Endometrial microvascular endothelial cells (primary cell): Measurements from ENCODE around the gene CNOT2. TPM values are rescaled to one million over a fixed set of nuclear protein-coding genes. Genes with fewer than 3 reads are reported as not detected.
"Not testable (repeated sequence)": the region's sequence is repeated elsewhere in the genome, so short reads cannot be mapped to it uniquely, and the experiment has no call there.

Experiments used
- in situ Hi-C: cut with HindIII; loops from 2 replicates; pipeline ENCODE4 v1.10.0; 2017; ENCODE audit warnings: low sequenced_read_pairs, low pct_unique_long_range_greater_than_20kb; ENCODE audit errors: inconsistent ontology term
- total RNA-seq: library from RNA; depleted of rRNA; stranded (reverse); fragments of >200 nt; gene quantifications from one replicate; pipeline ENCODE4 v1.2.3, GENCODE V29; 2015; ENCODE audit errors: inconsistent ontology term

The CNOT2 gene
- total RNA-seq, 1 donor from 2014 or later, result 64.8 TPM

DNA sequence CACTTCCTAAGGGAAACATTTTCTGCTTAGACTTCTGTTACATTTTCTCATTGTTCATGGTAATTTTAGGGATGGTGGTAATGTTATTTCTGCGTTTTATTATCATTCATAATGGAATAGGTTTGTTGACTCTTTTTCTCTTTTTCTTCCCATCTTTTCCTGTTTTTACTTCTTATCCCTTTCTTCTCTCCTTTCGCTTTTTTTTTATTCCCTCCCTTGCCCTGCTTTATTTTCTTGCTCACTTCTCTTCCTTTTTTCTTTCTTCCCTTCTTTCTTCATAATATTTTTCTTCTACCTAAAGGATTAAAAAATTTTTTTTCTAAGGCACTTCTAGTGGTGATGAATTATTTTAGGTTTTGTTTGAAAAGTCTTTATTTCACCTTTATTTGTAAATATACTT, 45.6 kb downstream of the CNOT2 start:
- in situ Hi-C loops, result no loop called here

DNA sequence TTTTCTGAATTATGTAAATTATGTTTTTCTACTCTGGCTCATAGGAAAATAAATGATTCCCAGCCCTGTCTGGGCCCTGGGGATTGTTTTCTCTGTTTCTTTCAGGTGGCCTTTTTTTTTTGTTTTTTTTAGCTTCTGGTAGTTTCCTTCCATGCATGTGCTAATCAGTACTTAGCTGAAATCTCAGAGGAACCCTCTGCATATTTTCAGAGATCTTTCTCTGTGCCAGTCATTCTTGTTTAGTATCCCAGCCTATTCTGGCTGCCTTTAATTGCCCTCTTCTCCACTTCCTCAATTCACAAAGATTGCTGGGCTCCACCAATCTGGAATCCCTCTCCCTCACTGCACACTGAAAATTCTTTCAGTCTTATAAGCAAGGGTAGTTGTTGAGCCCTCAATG, 46.9 kb downstream of the CNOT2 start:
- in situ Hi-C loops, result no loop called here

DNA sequence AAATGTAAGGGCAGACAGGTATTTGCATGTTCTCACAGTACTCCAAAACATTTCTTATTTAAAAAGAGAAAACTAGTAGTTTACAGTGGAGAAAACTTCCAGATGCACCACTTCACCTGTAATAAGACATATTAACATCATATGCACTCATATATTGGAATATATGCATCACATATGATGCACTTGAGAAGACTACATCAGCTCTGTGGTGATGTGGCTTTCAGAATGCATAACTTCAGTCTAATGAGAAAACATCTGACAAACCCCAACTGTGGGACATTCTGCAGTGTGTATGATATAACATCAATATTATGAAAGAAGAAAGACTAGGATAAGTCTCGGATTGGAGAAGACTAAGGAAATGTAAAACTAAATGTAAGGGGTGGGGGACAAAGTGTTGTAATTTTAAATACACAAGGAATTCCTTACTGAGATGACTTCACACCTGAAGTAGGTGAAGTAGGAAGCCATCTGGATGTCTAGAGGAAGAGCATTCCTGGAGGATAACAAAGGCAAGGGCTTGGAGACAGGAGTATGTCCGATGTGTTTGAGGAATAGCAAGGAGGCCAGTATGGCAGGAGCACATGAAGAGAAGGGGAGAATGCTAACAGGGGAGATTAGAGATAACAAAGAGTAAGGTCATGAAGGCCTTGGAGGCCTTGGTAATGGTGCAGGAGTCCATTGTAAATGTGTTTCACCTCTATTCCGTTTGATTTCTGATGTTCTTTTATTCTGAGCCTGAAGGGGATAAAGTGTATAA, 49.0 kb downstream of the CNOT2 start:
- in situ Hi-C loops, result no loop called here

DNA sequence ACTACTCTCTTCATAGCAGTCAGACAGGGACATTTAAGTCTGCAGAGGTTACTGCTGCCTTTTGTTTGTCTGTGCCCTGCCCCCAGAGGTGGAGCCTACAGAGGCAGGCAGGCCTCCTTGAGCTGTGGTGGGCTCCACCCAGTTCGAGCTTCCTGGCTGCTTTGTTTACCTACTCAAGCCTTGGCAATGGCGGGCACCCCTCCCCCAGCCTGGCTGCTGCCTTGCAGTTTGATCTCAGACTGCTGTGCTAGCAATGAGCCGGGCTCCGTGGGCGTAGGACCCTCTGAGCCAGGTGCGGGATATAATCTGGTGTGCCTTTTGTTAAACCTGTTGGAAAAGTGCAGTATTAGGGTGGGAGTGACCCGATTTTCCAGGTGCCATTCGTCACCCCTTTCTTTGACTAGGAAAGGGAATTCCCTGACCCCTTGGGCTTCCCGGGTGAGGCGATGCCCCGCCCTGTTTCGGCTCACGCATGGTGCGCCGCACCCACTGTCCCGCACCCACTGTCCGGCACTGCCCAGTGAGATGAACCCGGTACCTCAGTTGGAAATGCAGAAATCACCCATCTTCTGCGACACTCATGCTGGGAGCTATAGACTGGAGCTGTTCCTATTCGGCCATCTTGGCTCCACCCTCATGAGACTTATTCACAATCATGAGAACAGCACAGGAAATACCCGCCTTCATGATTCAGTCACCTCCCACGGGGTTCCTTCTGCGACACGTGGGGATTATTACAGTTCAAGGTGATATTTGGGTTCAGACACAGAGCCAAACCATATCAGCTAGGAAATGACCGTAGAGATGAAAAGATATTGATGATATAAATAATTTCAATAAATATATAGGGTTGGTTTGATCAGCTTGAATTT, 61.7 kb downstream of the CNOT2 start:
- in situ Hi-C loops, result not testable (repeated sequence)

DNA sequence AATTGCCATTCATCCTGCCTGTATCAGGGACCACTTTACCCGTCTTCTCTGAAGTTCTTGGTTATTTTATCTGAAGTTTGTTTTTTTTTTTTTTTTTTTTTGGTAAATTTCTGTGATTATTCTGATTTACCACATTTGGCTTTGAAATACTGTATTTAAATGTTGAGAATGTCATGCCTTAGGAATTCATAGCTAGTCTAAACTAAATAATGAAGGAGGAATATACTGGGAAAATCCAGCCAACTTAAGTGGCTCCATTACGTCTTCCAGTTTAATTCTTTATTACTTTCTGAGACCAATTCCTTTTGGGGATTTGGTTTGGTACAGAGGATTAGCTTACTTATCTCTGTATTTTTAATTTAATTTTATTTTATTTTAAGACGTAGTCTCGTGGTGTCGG, 62.6 kb downstream of the CNOT2 start:
- in situ Hi-C loops, result no loop called here

DNA sequence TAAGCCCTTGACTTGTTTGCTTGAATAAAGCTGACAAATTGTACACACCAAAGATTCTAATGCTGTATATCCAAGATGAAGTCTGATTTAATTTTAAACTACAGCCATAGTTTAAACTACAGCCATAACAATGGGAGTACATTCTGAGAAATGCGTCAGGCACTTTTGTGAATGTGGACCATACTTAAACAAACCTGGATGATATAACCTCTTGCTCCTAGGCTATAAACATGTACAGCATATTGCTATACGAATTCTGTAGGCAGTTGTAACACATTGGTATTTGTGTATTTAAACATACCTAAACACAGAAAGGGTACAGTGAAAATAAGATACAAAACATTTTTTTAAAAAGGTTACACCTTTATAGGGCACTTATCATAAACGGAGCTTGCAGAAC, 63.4 kb downstream of the CNOT2 start:
- in situ Hi-C loops, result no loop called here

DNA sequence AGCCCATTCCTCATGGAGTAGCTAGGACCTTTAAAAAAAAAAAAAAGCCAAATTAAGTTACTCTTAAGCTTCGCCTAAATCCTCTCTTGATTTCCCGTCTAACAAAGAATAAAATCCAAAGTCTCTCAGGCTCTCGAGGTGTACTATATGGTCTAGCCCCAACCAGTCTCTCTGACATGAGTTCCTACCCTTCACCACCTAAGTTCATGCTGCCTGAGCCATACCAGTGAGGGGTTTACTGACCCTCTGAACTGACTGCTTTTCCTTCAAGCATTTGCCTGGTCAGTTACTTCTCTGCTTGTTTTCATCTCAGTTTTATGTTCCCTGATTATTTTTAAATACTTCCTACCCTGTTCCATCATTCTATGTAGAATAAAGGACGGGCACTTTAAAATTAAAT, 64.6 kb downstream of the CNOT2 start:
- in situ Hi-C loops, result no loop called here

DNA sequence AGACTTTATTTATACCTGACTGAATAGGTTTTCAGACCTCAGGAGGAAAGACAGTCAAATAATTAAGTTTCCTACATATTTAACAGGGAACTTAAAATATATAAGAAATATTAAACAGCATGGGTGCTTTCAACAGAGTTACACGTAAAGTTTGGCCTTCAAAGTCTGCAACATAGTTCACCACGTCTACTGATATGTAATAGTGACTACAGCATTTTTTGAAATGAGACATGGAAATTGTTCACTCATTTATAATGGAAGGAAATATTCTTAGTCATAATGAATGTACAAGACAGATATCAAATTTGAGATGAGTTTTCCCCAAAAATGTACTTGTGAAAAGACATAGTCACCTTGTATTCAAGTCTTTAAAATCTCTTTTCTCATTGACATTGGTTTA, 66.1 kb downstream of the CNOT2 start:
- in situ Hi-C loops, result no loop called here

DNA sequence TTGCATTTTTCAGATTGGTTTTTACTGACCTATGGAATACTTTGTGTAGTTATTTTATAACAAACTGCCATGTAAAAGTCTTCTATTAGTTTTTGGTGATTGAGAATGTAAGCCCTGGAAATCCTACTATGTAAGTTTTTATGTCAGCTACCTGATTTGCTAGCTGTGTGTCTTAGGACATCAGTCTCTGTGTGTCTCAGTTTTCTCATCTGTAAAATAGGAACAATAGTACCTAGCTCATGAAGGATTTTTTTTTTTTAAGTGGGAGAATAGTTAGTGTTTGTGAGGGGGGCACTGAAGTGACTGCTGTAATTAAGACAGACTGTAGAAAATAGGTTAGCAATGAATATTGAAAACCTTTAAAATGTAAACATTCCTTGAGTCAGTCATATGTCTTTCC, 70.9 kb downstream of the CNOT2 start:
- in situ Hi-C loops, result no loop called here

DNA sequence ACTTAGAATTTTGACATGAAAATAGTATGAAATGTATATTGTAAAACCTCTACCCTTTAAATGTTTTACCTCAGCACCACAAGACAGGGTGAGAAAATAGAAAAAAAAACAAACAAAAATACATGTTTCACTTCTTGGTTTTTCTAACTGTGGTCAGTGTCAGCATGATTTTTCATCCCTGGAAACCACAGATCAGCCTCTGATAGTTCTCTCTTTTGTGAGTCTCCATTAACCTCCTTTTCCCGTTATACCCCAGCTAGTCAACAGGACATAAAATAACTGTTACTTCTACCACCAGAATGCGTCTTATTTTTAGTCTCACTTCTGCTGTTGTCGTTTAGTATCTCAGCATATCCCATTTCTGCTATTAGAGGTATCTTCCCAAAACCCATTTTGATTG, 74.5 kb downstream of the CNOT2 start:
- in situ Hi-C loops, result no loop called here

DNA sequence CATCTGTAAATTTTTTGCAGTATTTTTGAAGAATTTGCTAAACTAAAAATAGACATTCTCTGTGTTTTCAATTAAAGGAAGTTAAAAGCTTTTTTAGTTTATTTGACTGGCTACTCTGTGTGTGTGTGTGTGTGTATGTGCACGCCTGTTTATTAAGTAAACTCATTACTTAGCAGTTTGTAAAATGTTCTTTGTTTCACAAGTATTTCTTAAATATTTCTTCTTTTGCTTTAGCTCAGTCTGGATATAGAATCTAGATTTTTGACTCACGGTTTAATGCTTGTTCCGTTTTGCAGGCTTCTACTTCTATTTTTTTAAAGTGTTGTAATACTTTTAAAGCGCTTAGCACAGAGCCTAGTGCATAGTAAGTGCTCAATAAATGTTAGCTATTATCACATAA, 76.4 kb downstream of the CNOT2 start:
- in situ Hi-C loops, result no loop called here

DNA sequence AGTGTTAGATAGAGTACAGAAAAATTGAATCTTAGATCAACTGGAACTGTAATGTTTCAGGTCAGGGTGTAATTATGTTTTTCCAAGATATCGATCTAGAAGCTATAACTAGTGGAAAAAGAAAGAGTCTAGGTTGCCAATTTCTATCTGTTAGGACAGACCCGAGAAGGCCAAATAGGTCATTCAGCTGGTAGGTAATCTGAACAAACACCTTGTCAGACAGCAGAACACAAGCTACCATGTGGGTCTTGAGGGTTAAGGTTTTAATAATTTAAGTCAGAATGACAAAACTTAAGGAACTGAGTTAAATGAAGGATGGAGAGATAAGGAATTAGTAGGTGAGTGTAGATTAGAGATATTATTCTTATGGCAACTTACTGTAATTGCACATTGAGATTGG, 78.0 kb downstream of the CNOT2 start:
- in situ Hi-C loops, result no loop called here

DNA sequence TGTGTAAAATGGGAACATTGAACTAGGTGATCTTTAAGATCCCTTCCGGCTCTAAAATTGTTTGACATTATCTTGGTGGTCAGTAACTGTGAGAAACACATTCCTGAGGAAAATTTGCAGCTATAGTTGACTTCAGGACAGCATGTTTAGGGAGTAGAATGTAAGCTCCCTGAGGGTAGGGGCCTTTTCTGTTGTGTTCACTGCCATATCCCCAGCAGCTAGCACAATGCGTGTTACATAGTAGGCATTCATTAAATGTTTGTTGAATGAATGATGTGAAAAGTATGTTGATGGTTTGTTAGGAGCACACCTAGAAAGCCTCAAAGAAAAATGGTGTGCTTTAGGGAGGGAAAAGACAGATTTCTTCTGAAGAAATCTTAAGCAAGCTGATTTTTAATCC, 84.3 kb downstream of the CNOT2 start:
- in situ Hi-C loops, result no loop called here

DNA sequence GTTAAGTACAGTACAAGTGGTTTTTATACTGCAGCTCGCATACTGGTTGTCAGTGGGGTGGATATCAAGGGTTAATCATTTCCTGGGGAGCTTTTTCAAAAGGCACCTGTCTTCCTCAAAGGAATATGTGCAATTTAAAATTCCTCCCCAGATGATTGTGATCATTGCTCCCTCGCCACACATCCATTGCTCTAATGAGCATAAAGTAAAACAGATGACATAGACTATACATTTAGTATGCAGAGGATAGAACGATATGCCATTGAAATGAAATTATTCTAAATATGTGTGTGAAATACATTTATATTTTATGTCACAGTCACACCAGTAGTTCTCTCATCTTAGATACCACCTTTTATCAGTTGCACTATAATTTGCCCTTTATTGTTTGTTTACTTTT, 86.5 kb downstream of the CNOT2 start:
- in situ Hi-C loops, result no loop called here

DNA sequence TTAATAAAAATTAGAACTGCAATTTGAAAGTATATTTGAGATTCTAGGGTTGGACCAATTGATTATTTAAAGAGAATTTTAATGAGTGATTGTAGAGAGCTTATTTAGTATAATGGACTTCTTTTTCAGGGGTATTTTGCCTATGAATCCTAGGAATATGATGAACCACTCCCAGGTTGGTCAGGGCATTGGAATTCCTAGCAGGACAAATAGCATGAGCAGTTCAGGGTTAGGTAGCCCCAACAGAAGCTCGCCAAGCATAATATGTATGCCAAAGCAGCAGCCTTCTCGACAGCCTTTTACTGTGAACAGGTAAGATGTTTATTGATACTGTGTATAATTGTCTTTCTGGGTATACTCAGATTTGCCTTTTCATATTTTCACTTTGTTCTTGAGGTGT, 86.9 kb downstream of the CNOT2 start:
- in situ Hi-C loops, result no loop called here

DNA sequence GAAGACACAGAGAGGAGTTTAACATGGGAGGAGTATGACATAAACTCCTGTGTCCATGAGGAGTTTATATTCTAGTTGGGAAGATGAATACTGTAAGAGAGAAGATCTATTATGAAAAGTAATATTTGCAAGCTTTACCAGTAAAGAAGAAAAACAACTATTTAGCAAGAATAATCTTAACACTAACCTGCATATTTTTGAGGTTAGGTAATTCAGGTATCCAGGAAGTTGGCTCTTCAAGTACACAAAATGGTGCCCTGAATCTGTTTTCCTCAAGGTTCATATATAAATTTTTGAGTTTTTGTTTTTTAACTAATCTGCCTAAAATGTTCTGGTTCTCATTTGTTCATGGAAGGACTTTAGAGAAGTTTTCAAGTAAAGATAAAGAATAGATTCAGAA, 89.0 kb downstream of the CNOT2 start:
- in situ Hi-C loops, result no loop called here

DNA sequence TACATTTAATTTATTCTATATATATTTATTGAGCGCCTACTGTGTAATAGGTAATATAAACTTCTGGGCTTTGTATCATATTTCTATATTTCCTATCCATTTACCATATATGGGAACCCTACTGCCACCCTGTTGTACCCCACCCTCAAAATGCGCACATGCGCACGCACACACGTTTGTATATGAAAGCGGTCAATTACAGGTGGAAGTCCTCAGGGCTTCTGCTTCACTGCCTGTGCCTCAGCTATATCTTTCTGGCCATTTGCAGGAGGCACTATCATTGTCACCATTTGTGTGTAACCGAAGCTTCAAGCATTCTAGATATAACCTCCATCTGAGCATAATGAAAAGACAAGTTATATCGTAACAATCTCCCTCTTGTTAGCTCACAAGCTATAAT, 91.5 kb downstream of the CNOT2 start:
- in situ Hi-C loops, result no loop called here

DNA sequence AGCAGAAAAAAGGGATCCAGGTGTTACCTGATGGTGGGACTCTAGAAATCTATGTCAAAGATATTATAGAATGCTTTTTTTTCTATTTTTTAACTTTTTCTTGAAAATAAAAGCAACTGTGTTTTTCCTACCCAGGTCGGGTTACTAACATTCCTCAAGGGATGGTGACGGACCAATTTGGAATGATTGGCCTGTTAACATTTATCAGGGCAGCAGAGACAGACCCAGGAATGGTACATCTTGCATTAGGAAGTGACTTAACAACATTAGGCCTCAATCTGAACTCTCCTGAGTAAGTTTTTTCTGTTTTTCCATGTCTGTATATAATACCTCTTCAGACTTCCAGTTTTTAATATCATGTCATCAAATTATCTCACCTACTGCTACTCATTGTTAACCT, 95.3 kb downstream of the CNOT2 start:
- in situ Hi-C loops, result no loop called here

DNA sequence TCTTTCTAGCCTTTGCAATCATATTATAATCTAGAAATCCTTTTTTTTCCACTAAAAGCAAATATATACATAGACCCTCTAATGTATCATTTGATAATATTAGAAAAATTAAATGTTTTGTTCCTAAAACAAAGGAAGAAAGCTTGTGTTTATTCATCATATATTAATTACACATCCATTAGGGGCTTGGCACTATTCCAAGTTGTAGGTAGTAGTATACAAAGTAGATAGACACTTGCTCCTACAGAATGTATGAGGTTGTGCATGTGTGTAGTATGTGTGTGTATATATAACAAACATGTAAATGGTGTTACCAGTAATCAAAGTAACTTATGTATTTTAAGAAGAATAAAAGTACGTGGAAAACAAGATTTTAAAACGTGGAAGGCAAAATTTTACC, 107.8 kb downstream of the CNOT2 start:
- in situ Hi-C loops, result no loop called here
